NCI-H1436 treated with DMSO at 0.1 percent for 48 hours (cell line): Measurements from ENCODE around the gene ZNF474.
"Not testable (repeated sequence)": the region's sequence is repeated elsewhere in the genome, so short reads cannot be mapped to it uniquely, and the experiment has no call there.

Experiments
- DNase-seq: peaks from one replicate; lab custom pipeline; 2025; lab: John Stamatoyannopoulos, UW

The ZNF474 gene

GRCh38 chr5:122129306-122129705, at the start of gene ZNF474:
TSS of gene ZNF474 (plus strand) at chr5:122129546. CDS start at chr5:122151991, 22,445 bp downstream.
- no peak for DNase-seq

GRCh38 chr5:122081541-122081940, 47.8 kb upstream of the ZNF474 start:
- no peak for DNase-seq

GRCh38 chr5:122083535-122083934, 45.8 kb upstream of the ZNF474 start:
- DNase-seq: no peak

GRCh38 chr5:122085041-122085440, 44.3 kb upstream of the ZNF474 start:
- DNase-seq: no peak

- no peak for DNase-seq
These were observed 40.0 kb upstream of the ZNF474 start for GRCh38 chr5:122089096-122090013.

GRCh38 chr5:122091936-122092600, 37.3 kb upstream of the ZNF474 start:
- DNase-seq: no peak

GRCh38 chr5:122093415-122094180, 35.7 kb upstream of the ZNF474 start:
- no peak for DNase-seq

GRCh38 chr5:122094251-122094650, 35.1 kb upstream of the ZNF474 start:
- not testable (repeated sequence) for DNase-seq

GRCh38 chr5:122095158-122095557, 34.2 kb upstream of the ZNF474 start:
- no peak for DNase-seq

- DNase-seq: no peak
These were observed 32.0 kb upstream of the ZNF474 start for GRCh38 chr5:122097391-122097790.

GRCh38 chr5:122099060-122099790, 30.1 kb upstream of the ZNF474 start:
- DNase-seq: no peak

GRCh38 chr5:122101636-122102285, 27.6 kb upstream of the ZNF474 start:
- no peak for DNase-seq

GRCh38 chr5:122102825-122103224, 26.5 kb upstream of the ZNF474 start:
- no peak for DNase-seq

GRCh38 chr5:122105909-122106308, 23.4 kb upstream of the ZNF474 start:
- DNase-seq: no peak

- DNase-seq: no peak
These were observed 22.3 kb upstream of the ZNF474 start for GRCh38 chr5:122107016-122107415.

GRCh38 chr5:122110987-122111386, 18.4 kb upstream of the ZNF474 start:
- no peak for DNase-seq

GRCh38 chr5:122111460-122111859, 17.9 kb upstream of the ZNF474 start:
- DNase-seq: no peak

- DNase-seq: no peak
These were observed 17.3 kb upstream of the ZNF474 start for GRCh38 chr5:122112063-122112462.

- no peak for DNase-seq
These were observed 16.4 kb upstream of the ZNF474 start for GRCh38 chr5:122112733-122113558.

- DNase-seq: no peak
These were observed 14.8 kb upstream of the ZNF474 start for GRCh38 chr5:122114501-122114900.
